K562 treated with DMSO at 1 percent for 48 hours (cell line): ENCODE measurements around the gene CCDC66. TPM values are rescaled to one million over a fixed set of nuclear protein-coding genes. Genes with fewer than 3 reads are reported as not detected.

Experiments used
- total RNA-seq: library from RNA; unstranded; fragments of 300-600 nt; gene quantifications from 2 replicates; pipeline ENCODE4 v1.2.3, GENCODE V29; 2022; ENCODE audit warnings: low replicate concordance; ENCODE audit errors: extremely low read depth

CCDC66 gene
- total RNA-seq: not detected in 2 replicates

GRCh38 chr3:56556908-56557830 is at the start of gene CCDC66:
CCDC66 (plus strand) TSS chr3:56557175; CDS start chr3:56557243, 68 bp downstream.

Other genes starting within 250 kb of the CCDC66 start
- not detected in 2 replicates for gene ERC2, start 88.7 kb upstream of the CCDC66 start, total RNA-seq
- gene TASOR, start 126.1 kb downstream of the CCDC66 start, total RNA-seq: not detected in 2 replicates
- not detected in 2 replicates for gene ARHGEF3, start 244.8 kb downstream of the CCDC66 start, total RNA-seq